Pulmonary artery endothelial cell (primary cell): ENCODE data around the gene NKX6-1. TPM values are rescaled to one million over a fixed set of nuclear protein-coding genes. Genes with fewer than 3 reads are reported as not detected.

Experiments
- DNase-seq: peaks from one replicate; pipeline ENCODE4 v3.0.0-alpha.2; 2011; ENCODE audit warnings: low read depth, low spot score
- total RNA-seq: library from RNA; depleted of rRNA; stranded (reverse); fragments of >200 nt; gene quantifications from 2 replicates; pipeline ENCODE4 v1.2.3, GENCODE V29; 2014

NKX6-1 gene
- total RNA-seq, 1 donor from 2014 or later, result not detected

DNA sequence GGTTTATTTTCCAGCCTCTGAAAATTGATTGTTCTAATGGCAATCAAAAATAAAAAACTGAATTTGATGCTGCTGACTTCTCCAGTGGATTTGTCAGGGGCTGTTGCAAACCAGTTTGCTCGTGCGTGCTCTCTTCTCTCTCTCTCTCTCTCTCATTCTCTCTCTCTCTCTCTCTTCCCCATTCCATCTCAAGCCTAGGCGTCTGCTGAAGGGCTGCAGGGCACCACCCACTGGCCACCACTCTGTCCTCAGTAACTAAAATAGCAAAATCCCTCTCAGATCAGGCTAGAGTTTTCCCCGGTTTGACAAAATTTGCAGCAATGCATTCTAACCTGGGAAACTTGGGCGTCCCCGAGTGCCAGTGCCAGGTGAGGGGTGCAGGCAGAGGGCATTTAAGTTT lies 19.4 kb downstream of the NKX6-1 start:
- DNase-seq, result no peak

DNA sequence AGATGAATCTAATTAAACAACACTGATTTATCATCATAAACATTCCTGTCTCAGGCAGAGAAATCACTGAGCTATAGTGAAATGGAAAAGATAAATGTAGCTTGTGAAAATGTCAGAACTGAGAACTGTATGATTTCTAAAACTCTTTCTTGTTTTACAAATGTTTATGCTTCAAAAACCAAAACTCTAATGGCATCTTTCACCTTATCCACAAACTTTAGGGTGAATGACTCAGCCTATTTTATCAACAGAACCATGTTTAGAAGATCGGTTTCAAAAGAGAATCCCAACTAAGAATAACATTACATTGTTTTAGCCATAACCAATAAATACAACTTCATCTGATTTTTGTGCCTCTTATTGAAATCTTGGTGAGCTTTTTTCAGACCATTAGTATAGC lies 21.4 kb downstream of the NKX6-1 start:
- DNase-seq, result no peak

DNA sequence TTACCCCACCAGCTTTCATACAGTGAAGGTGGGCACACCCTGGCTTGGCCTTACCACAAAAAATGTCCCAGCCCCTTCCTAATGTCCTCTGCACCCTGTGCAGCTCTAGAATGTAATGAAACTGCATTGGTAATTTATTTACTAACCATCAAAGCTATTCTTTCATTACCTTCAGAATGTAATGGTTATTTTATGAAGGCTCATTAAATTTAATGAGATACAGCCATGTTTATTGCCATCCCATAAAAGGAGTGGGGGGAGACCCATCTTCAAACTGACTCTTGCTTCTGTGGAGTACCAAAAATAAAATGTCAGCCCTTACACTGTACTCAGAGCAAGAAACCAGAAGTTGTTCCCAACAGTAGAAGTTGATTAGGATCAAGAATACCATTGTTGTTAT lies 25.0 kb downstream of the NKX6-1 start:
- DNase-seq, result no peak

DNA sequence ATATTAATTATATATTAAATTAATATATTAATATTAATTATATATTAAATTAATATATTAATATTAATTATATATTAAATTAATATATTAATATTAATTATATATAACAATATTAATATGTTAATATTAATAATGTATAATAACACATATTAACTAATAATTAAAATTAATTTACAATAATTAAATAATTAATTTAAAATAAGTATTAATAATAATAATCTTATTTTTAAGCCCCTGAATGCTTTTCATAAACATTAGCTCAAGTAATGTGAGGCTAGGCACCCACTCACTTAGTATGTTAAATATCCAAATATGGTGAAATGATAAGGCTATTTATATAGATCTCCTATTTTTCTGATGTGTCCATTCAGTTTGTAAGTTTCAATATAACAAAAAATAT lies 26.9 kb downstream of the NKX6-1 start:
- no peak for DNase-seq

DNA sequence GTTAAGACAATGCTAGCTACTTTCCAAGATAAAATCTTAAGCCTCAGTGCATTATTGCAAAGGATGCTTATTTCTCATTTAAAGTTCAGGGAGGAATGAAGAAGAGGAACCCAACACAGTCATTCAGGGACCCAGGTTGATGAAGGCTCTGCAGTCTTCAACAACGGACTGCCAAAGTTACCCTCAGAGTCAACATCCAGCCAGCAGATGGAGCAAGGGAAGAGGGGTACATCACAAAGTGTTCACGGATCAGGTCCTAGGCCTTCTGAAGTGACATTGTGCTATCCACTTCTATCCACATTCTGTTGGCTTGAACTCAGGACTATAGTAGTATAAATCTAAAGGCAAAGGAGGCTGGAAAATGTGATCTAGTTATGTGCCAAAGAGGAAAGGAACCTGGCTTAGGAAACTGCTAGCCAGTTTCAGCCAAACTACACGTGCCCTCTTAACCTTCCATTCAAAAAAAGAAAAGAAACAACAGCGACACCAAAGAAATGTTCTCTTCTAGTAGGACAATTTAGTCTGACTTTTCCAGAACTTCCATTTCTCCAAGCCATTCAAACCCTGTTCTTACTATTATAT lies 28.8 kb downstream of the NKX6-1 start:
- no peak for DNase-seq

DNA sequence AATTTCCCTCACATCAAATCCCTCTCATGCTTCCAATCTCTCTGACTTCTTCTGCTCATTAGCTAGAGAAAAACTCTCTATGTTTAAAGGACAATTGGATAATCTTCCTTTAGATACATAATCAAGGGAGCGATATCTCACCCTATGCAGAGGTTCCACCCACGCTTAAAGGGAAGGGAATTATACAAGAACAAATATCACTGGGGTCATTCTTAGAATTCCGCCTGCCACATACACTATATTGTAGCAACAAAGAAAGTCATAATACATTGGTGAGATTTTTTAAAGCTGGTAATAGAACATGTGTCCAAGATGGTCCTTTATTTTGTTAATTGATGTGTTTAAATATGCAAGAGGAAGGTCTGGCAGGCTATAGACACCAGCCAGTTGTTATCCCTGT lies 31.5 kb downstream of the NKX6-1 start:
- DNase-seq, result no peak

DNA sequence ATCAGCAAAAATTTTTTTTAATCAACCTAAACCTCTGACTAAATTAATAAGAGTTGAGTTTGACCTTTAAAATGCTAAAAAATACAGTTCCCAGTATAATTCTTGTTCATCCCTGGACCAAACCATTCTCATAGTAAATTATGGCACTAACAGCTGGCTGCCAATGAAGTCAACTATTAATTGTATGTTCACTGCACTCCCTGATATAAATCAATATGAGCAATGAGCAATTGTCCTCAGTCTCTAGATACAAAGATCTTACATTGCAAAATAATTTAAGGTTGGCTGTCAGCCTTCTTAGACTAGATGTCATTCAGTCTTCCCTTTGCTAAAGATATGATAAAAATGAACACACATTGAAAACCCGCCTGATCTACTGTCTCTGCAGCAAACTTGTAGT lies 39.3 kb downstream of the NKX6-1 start:
- no peak for DNase-seq

DNA sequence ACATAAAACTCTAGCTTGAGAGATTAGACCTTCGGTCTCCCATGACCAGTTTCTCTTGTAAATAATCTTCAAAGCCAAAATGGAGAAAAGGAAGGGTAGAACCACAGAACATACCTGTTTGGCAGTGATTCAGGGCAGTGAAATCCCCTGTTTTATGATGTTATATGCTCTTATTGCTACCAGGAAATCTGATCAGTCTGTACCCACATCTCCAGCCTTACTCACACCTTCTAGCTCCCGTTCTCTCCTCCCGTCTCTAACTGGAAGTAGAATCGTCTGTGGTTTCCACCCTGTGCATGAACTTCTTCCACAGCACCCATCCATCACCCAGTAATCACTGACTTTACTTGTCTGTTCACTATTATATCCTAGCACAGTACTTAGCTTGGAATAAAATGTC lies 42.9 kb downstream of the NKX6-1 start:
- DNase-seq, result no peak

DNA sequence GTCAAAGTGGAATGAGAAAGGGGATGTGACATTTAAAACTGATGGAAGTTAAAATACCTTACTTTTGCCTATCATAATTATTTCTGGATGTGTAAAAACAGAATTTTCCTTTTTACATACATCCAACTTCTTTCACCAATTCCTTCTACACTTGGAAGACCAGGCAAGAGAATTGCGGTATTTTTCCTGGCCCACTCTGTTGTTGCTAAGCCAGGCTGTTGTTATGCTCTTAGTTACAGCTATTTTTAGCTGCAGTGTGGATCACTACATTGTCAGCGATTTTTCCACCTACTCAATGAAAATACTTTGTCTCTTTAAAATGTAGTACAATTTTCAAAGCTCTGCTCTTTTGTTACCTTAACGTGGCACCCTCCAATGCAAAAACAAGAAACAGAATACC lies 43.4 kb downstream of the NKX6-1 start:
- DNase-seq, result no peak

DNA sequence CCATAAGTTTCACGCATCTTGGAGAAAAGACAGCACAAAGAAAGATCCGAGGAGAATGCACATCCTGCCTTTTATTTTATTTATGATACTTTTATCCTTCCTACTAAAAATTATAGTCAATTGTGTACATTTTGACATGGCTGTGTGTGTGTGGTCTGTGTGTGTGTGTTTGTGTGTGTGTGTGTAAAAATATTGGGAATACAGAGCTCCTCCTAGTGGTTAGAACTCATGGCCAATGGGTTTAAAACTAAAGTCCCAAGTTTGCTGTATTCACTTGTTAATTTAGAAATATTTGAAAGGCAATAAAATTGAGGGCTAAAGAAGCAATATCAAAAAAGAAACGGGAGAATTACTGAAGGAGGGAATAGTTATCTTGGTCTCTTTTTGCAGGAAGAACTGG lies 47.5 kb downstream of the NKX6-1 start:
- no peak for DNase-seq

DNA sequence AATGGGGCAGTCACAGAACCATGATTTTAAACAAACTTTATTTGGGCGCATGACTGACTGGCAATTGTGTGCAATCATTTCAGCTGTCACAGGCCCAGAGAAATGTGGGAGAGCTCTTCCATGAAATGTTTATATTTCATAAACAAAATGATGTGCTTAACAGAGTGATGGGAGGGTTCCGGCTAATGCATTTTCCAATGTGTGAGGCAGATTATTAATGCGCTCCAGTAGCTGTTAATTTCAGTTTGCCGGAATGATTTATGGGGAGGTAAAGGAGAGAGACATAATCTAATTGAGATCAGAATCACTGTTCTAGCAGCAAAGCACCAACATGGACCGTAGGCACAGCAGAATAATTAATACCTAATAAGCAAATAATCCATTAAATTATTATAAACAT lies 55.6 kb downstream of the NKX6-1 start:
- no peak for DNase-seq

DNA sequence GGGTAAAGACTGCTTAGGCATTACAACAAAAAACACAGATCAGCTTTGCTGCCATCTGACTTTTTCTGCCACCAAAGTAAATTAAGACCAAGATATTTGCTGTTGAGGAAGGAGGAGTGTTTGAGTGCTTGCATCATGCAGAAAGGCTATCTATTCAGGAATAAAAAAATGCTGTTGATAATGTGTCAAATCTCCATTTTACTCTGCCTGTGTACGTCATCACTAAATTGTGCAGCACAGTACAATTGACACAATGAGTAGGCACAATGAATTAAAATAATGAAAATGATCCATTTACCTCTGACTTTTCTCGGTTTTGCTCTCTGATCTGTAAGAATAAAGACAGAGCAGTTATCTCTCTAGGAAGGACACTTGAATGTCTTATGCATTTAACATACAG lies 56.3 kb downstream of the NKX6-1 start:
- no peak for DNase-seq

Other genes starting within 250 kb of the NKX6-1 start
- gene CDS1, start 83.8 kb upstream of the NKX6-1 start, total RNA-seq, result under 0.01 TPM in 1 of 2 replicates, not detected in the other